AG09319 (cell line): ENCODE results near the gene CDYL.

Experiments
- DNase-seq: peaks from one replicate; pipeline ENCODE4 v3.0.0-alpha.2; 2010; ENCODE audit warnings: low read depth; ENCODE audit errors: extremely low read depth
- CTCF ChIP-seq: IDR thresholded peaks from 2 replicates; pipeline ENCODE4 v1.5.1; 2011; ENCODE audit warnings: low read depth, mild to moderate bottlenecking, inconsistent platforms, low read length, moderate library complexity

CDYL gene

GRCh38 chr6:4908062-4908461 is 131.9 kb downstream of the CDYL start:
- TF ChIP-seq CTCF = no peak
- no peak for DNase-seq

- DNase-seq = no peak
- no peak for TF ChIP-seq CTCF
Observed at GRCh38 chr6:4909063-4909706, 133.0 kb downstream of the CDYL start.

- no peak for TF ChIP-seq CTCF
- no peak for DNase-seq
Observed at GRCh38 chr6:4910037-4910760, 134.0 kb downstream of the CDYL start.

GRCh38 chr6:4912559-4912958 is 136.4 kb downstream of the CDYL start:
- no peak for TF ChIP-seq CTCF
- no peak for DNase-seq

- no peak for TF ChIP-seq CTCF
- DNase-seq = no peak
Observed at GRCh38 chr6:4913705-4914419, 137.7 kb downstream of the CDYL start.

- DNase-seq = no peak
- no peak for TF ChIP-seq CTCF
Observed at GRCh38 chr6:4914420-4915159, 138.4 kb downstream of the CDYL start.
